Measurements from ENCODE around the gene PIP5K1A.

Gene PIP5K1A

DNA sequence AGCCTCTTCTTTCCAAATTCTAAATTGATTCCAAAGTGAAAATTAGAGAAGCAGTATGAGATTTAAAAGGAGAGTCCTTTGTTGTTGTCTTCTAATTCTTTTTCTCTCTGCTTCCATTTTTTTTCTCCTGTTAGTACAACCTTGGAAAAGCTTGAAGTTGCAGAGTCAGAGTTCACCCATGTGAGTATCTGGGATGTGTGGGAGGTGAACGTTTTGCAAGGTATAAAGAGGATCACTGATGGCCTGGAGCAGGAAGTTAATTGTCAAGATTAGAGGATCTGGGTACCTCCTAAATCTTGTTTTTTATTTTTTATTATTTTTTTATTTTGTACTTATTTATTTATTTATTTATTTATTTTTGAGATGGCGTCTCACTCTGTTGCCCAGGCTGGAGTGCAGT lies 48.4 kb downstream of the PIP5K1A start:
- H4K20me1 ChIP-seq (ENCODE audit: insufficient read depth) = no peaks in the 10 kb centered on the region
- H3K36me3 ChIP-seq (ENCODE audit: insufficient read depth) = peaks cover 49% of the 10 kb centered on the region; the same call in 1 of the 2 replicates
- no peaks in the 10 kb centered on the region for H3K27me3 ChIP-seq (ENCODE audit: insufficient read depth, low read depth)
- H3K4me2 ChIP-seq = no peak overlapping the region
- H3K27ac ChIP-seq = no peak overlapping the region
- no peak overlapping the region for H3K4me3 ChIP-seq (IDR thresholded peaks at IDR 0.05; ENCODE audit: insufficient read depth, low read depth, low read length)
- H3K4me1 ChIP-seq (ENCODE audit: low read depth, poor library complexity, severe bottlenecking) = no peaks in the 10 kb centered on the region
- H3K9ac ChIP-seq = no peak overlapping the region
- TF ChIP-seq, protein P1, sequence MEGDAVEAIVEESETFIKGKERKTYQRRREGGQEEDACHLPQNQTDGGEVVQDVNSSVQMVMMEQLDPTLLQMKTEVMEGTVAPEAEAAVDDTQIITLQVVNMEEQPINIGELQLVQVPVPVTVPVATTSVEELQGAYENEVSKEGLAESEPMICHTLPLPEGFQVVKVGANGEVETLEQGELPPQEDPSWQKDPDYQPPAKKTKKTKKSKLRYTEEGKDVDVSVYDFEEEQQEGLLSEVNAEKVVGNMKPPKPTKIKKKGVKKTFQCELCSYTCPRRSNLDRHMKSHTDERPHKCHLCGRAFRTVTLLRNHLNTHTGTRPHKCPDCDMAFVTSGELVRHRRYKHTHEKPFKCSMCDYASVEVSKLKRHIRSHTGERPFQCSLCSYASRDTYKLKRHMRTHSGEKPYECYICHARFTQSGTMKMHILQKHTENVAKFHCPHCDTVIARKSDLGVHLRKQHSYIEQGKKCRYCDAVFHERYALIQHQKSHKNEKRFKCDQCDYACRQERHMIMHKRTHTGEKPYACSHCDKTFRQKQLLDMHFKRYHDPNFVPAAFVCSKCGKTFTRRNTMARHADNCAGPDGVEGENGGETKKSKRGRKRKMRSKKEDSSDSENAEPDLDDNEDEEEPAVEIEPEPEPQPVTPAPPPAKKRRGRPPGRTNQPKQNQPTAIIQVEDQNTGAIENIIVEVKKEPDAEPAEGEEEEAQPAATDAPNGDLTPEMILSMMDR (conservative IDR thresholded peaks at IDR 0.05; ENCODE audit: low read depth, low read length) = no peak
- no peak overlapping the region for H2AFZ ChIP-seq (ENCODE audit: low read depth)
- H3K79me2 ChIP-seq (ENCODE audit: insufficient read depth, low read depth) = no peaks in the 10 kb centered on the region

DNA sequence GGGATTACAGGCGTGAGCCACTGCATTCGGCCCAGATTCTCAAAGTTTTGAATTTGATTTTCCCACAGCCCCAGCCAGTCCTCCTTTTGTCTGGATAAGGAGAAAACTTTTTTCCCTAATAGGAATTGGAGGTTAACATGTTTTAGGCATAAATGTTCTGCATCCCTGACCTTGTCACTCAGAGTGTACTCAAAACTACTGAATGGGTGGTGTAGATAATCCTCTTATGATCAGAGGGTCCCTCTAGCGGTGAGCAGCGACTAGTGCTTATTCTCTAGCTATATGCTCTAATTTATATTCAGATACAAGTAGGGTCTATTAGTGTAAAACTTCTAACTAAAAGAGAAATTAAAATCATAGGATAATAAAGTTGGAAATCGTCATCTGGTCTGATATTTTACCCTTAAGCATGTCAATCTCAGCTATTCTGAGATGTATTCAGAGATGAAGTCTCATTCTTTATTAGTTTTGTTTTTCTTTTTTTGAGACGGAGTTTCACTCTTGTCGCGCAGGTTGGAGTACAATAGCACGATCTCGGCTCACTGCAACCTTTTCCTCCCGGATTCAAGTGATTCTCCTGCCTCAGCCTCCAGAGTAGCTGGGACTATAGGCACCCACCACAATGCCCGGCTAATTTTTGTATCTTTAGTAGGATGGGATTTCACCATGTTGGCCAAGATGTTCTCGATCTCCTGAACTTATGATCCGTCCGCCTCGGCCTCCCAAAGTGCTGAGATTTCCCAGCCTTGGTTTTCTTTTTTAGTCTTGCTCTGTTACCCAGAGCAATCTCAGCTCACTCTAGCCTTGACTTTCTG lies 53.5 kb downstream of the PIP5K1A start:
- TF ChIP-seq, protein P1 (conservative IDR thresholded peaks at IDR 0.05; ENCODE audit: low read depth, low read length) = peak; percentile 100
- peaks cover 12% of the 10 kb centered on the region for H3K4me1 ChIP-seq (ENCODE audit: low read depth, poor library complexity, severe bottlenecking)
- peaks cover 8% of the 10 kb centered on the region; the same call in 1 of the 2 replicates for H3K36me3 ChIP-seq (ENCODE audit: insufficient read depth)
- no peak overlapping the region for H2AFZ ChIP-seq (ENCODE audit: low read depth)
- H4K20me1 ChIP-seq (ENCODE audit: insufficient read depth) = no peaks in the 10 kb centered on the region; the same call in 1 of the 2 replicates
- peaks cover 23% of the 10 kb centered on the region for H3K79me2 ChIP-seq (ENCODE audit: insufficient read depth, low read depth)
- H3K9ac ChIP-seq = no peak overlapping the region
- H3K4me3 ChIP-seq (IDR thresholded peaks at IDR 0.05; ENCODE audit: insufficient read depth, low read depth, low read length) = no peak overlapping the region
- H3K27ac ChIP-seq = no peak overlapping the region
- no peak overlapping the region for H3K4me2 ChIP-seq
- H3K27me3 ChIP-seq (ENCODE audit: insufficient read depth, low read depth) = no peaks in the 10 kb centered on the region

DNA sequence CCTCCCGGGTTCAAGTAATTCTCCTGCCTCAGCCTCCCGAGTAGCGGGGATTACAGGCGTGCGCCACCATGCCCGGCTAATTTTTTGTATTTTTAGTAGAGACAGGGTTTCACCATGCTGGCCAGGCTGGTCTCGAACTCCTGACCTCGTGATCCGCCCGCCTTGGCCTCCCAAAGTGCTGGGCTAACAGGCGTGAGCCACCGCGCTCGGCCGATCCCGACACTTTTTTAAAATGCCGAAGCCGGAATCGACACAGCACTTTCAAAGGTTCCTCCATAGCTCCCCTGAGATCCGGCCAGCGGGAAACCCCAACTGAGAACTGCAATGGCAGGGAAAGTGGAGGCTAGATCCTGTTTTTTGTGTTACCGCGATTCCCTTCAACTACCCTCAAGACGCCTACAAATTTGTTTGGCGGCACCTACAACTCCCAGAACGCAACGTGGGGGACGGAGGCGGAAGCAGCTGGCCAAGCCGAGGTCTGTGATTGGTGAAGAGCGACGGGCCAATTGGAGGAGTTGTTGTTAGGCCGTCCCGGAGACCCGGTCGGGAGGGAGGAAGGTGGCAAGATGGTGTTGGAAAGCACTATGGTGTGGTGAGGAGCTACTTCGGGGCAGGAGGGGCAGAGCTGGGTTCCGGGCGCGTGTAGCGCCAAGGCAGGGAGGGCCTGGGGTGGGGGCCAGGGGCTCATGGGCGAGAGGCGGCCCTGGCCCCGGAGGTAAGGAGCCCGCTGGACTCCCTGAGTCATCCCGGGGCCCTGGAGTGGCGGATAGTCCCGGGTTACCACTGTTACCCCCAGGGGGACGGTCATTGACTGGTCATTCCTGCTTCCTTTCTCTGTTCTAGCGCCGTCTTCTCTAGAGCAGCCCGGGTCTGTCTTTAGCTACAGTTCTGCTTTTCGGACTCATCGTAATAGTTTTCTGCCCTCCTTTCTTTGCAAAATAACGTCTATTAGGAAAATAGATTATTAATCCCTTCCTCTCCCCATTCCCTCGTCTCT lies 56.2 kb downstream of the PIP5K1A start, which contains the start of gene PSMD4:
TSS of gene PSMD4 (plus strand) at position 518 of the 997 bp plus-strand sequence. CDS start at position 567, 49 bp downstream.
- Histone ChIP-seq H2AFZ (ENCODE audit: low read depth) (peak within 1 kb of the TSS; percentile 93), H3K4me2 (peak within 1 kb of the TSS; percentile 70), H3K9ac (peak within 1 kb of the TSS; percentile 71), H3K27me3 (ENCODE audit: insufficient read depth, low read depth) (no peaks in the 10 kb centered on the region), H4K20me1 (ENCODE audit: insufficient read depth) (no peaks in the 10 kb centered on the region; the same call in 1 of the 2 replicates), H3K4me1 (ENCODE audit: low read depth, poor library complexity, severe bottlenecking) (peaks cover 12% of the 10 kb centered on the region), H3K4me3 (IDR thresholded peaks at IDR 0.05; ENCODE audit: insufficient read depth, low read depth, low read length) (peak within 1 kb of the TSS; percentile 99), H3K79me2 (ENCODE audit: insufficient read depth, low read depth) (peaks cover 49% of the 10 kb centered on the region), H3K27ac (peak within 1 kb of the TSS; percentile 70), H3K36me3 (ENCODE audit: insufficient read depth) (no peaks in the 10 kb centered on the region)
- TF ChIP-seq, protein P1 (conservative IDR thresholded peaks at IDR 0.05; ENCODE audit: low read depth, low read length) = no peak

DNA sequence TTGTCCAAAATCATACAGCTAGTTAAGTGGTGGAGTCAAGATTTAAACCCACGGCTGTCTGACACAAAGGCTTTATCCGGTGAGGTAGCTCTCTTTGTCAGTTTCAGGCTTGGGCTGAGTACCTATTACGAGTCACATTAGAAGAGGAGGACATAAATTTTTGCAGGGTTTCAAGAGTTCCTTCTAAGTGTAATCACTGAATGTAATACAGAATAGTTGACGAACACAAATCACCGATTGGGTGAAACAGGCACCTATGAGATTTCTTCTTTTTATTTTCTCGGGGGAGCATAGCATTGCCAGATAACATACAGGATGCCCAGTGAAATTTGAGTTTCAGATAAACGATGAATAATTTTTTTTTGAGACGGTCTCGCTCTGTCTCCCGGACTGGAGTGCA lies 57.0 kb downstream of the PIP5K1A start:
- TF ChIP-seq, protein P1 (conservative IDR thresholded peaks at IDR 0.05; ENCODE audit: low read depth, low read length) = no peak
- H3K27me3 ChIP-seq (ENCODE audit: insufficient read depth, low read depth) = no peaks in the 10 kb centered on the region
- H3K27ac ChIP-seq = peak overlapping the region; percentile 70
- peak overlapping the region; percentile 71 for H3K9ac ChIP-seq
- peak overlapping the region; percentile 99 for H3K4me3 ChIP-seq (IDR thresholded peaks at IDR 0.05; ENCODE audit: insufficient read depth, low read depth, low read length)
- H3K4me1 ChIP-seq (ENCODE audit: low read depth, poor library complexity, severe bottlenecking) = peaks cover 12% of the 10 kb centered on the region
- H4K20me1 ChIP-seq (ENCODE audit: insufficient read depth) = no peaks in the 10 kb centered on the region; the same call in 1 of the 2 replicates
- peak overlapping the region; percentile 93 for H2AFZ ChIP-seq (ENCODE audit: low read depth)
- peaks cover 58% of the 10 kb centered on the region for H3K79me2 ChIP-seq (ENCODE audit: insufficient read depth, low read depth)
- peak overlapping the region; percentile 70 for H3K4me2 ChIP-seq
- no peaks in the 10 kb centered on the region for H3K36me3 ChIP-seq (ENCODE audit: insufficient read depth)
